ENCODE measurements around the gene SLC25A47.

The SLC25A47 gene

DNA sequence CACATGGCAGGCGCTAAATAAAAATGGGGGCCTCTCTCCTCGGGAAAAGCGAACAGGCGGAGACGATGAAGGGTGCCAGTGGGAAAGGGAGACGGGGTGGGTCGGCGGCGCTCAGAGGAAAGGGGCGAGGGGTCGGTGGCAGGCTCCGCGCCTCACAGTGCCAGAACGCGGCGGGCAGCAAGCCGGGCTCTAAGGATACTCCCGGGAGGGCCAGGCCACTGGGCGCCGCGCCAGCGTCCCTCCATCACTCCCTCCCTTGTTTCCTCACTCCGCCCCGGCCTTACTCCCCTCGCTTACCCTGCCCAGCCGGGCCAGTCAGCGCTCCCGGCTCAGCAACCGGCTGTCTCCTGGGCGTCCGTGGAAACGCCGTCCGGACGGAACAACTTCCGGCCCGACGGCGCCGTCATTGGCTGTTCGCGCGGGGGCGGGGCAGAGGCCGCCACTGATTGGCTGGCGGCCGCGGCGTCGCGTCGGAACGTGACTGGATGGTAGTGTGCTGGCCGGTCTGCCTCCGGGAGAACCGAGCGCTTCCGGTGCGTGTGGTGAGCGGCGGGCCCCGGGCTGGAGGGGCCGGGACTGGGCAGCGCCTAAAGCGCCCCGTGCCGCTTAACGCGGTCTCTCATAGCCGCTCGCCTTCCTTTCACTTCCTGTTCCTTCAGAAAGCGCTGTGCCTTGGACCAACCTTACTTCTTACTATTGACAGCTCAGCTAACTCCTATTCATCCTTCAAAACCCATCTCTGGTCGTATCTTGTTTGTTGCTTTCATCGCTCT is 53.0 kb downstream of the SLC25A47 start, which contains the start of gene WDR25:
Gene WDR25 (plus strand): TSS at position 523 of the 773 bp plus-strand sequence.
- Mint-ChIP-seq H3K9me3 (no peaks in the 10 kb centered on the region), H3K36me3 (ENCODE audit: insufficient read depth) (peaks cover 11% of the 10 kb centered on the region), H3K27me3 (no peaks in the 10 kb centered on the region), H3K4me1 (peaks cover 32% of the 10 kb centered on the region), H3K27ac (ENCODE audit: low read depth) (peak within 1 kb of the TSS; percentile 87), H3K4me3 (peak within 1 kb of the TSS; percentile 80)
- DNase-seq (ENCODE audit: low spot score in 2 of 2) (peak; percentile 82 to 86), ATAC-seq (replicated peaks; ENCODE audit: extremely low read depth, poor library complexity, severe bottlenecking) (peak; percentile 92)

DNA sequence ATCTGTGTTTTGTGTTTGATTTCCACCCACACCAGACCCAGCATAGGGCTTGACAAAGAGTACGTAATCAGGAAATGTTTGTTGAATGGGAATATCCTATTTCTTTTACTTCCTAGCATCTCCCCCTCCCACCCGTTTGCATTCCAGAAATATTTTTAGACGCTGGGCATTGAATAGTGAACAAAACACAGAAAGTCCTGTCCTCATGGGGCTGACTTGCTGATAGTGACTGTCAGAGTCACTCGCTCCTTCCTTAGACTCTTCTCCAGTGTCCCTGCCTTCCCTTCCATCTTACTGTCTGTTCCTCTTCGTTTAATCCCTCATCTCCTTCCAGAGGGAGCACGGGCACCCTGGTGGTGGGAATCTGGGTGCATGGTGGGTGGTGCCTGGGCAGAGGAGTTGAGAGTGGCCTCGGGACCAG is 53.6 kb downstream of the SLC25A47 start:
- H3K4me3 Mint-ChIP-seq: peak overlapping the region; percentile 80
- H3K27me3 Mint-ChIP-seq: no peaks in the 10 kb centered on the region
- H3K4me1 Mint-ChIP-seq: peaks cover 32% of the 10 kb centered on the region
- peaks cover 11% of the 10 kb centered on the region for H3K36me3 Mint-ChIP-seq (ENCODE audit: insufficient read depth)
- DNase-seq (ENCODE audit: low spot score in 2 of 2) (no peak), ATAC-seq (replicated peaks; ENCODE audit: extremely low read depth, poor library complexity, severe bottlenecking) (no peak)
- no peaks in the 10 kb centered on the region for H3K9me3 Mint-ChIP-seq
- peak overlapping the region; percentile 87 for H3K27ac Mint-ChIP-seq (ENCODE audit: low read depth)
